ENCODE results near the gene TERB1. TPM values are rescaled to one million over a fixed set of nuclear protein-coding genes. Genes with fewer than 3 reads are reported as not detected.
"Not testable (repeated sequence)": the region's sequence is repeated elsewhere in the genome, so short reads cannot be mapped to it uniquely, and the experiment has no call there.

Gene TERB1
- total RNA-seq, 1 experiment from 2014 or later, result not detected

GRCh38 chr16:66802159-66802558 lies 775 bp upstream of the TERB1 start:
- H3K36me3 Mint-ChIP-seq, result peaks cover 33% of the 10 kb centered on the region
- H3K27ac Mint-ChIP-seq, result peak overlapping the region; percentile 45; the same call in 1 of the 2 replicates
- ChIA-PET CTCF (no interaction called here), POLR2A (no interaction called here)
- H3K4me1 Mint-ChIP-seq, result no peaks in the 10 kb centered on the region
- H3K27me3 Mint-ChIP-seq (ENCODE audit: low read depth), result no peaks in the 10 kb centered on the region
- DNase-seq (ENCODE audit: low spot score) (no peak), ATAC-seq (no peak)
- TF ChIP-seq ETV6 (CRISPR knock-in tag; IDR thresholded peaks at IDR 0.05), result no peak
- no peak for TF ChIP-seq MLX (CRISPR knock-in tag; IDR thresholded peaks at IDR 0.05)
- TF ChIP-seq USF2 (CRISPR knock-in tag; IDR thresholded peaks at IDR 0.05), result no peak
- TF ChIP-seq RORB (CRISPR knock-in tag; IDR thresholded peaks at IDR 0.05), result no peak
- no peaks in the 10 kb centered on the region for H3K9me3 Mint-ChIP-seq
- H3K4me3 Mint-ChIP-seq, result no peak overlapping the region

- CTCF ChIA-PET, result interaction anchor here (2.1 kb wide), 1 partner anchor 30 kb away, joined by 9 read pairs; the partner anchor contains the start of gene NAE1
- H3K9me3 Mint-ChIP-seq, result no peaks in the 10 kb centered on the region
Measured at GRCh38 chr16:66800856-66801255, 528 bp downstream of the TERB1 start.

GRCh38 chr16:66798161-66798560 lies 3.2 kb downstream of the TERB1 start:
- Mint-ChIP-seq H3K27ac (no peak overlapping the region), H3K36me3 (no peaks in the 10 kb centered on the region), H3K4me3 (no peak overlapping the region), H3K9me3 (no peaks in the 10 kb centered on the region), H3K27me3 (ENCODE audit: low read depth) (no peaks in the 10 kb centered on the region; the same call in 1 of the 2 replicates), H3K4me1 (no peaks in the 10 kb centered on the region)
- no peak for TF ChIP-seq TP53 (CRISPR knock-in tag; IDR thresholded peaks at IDR 0.05)
- DNase-seq (ENCODE audit: low spot score), result no peak
- ATAC-seq, result no peak
- ChIA-PET POLR2A (no interaction called here), CTCF (no interaction called here)

More at GRCh38 chr16:66800856-66801255, 528 bp downstream of the TERB1 start:
- Mint-ChIP-seq H3K4me3 (no peak overlapping the region), H3K4me1 (no peaks in the 10 kb centered on the region), H3K27me3 (ENCODE audit: low read depth) (no peaks in the 10 kb centered on the region), H3K36me3 (peaks cover 25% of the 10 kb centered on the region), H3K27ac (no peak overlapping the region)
- TF ChIP-seq CREB1 (CRISPR knock-in tag; IDR thresholded peaks at IDR 0.05) (no peak), ZNF121 (CRISPR knock-in tag; IDR thresholded peaks at IDR 0.05) (no peak)
- ATAC-seq (no peak; the same call in none of the 2 replicates), DNase-seq (ENCODE audit: low spot score) (no peak)
- POLR2A ChIA-PET, result interaction anchor here (1.1 kb wide), 1 partner anchor 30 kb away, joined by 3 read pairs; the partner anchor contains the start of gene NAE1

- H3K27ac Mint-ChIP-seq, H3K9me3 Mint-ChIP-seq: not testable (repeated sequence)
- CTCF ChIA-PET, result interaction anchor here (1.1 kb wide), 1 partner anchor 37 kb away, joined by 3 read pairs; the partner anchor contains the start of gene NAE1
Measured at GRCh38 chr16:66793984-66794383, 7.4 kb downstream of the TERB1 start.

GRCh38 chr16:66790130-66790733 lies 11.2 kb downstream of the TERB1 start:
- Mint-ChIP-seq H3K9me3 (no peaks in the 10 kb centered on the region), H3K4me1 (no peaks in the 10 kb centered on the region), H3K4me3 (no peak overlapping the region), H3K27me3 (ENCODE audit: low read depth) (no peaks in the 10 kb centered on the region; the same call in 1 of the 2 replicates), H3K27ac (no peak overlapping the region), H3K36me3 (no peaks in the 10 kb centered on the region)
- ChIA-PET POLR2A (no interaction called here), CTCF (no interaction called here)
- DNase-seq (ENCODE audit: low spot score), result no peak
- no peak for ATAC-seq
- TF ChIP-seq NR3C1 (CRISPR knock-in tag; conservative IDR thresholded peaks at IDR 0.05; ENCODE audit: low read depth), result no peak
- no peak for TF ChIP-seq SOX15 (CRISPR knock-in tag; IDR thresholded peaks at IDR 0.05)
- no peak for TF ChIP-seq MYBL2 (CRISPR knock-in tag; IDR thresholded peaks at IDR 0.05)
- TF ChIP-seq IRF1 (CRISPR knock-in tag; IDR thresholded peaks at IDR 0.05), result no peak
- no peak for TF ChIP-seq ATF1 (CRISPR knock-in tag; IDR thresholded peaks at IDR 0.05)
- no peak for TF ChIP-seq MAX (CRISPR knock-in tag; IDR thresholded peaks at IDR 0.05)
- TF ChIP-seq HMGA2 (CRISPR knock-in tag; IDR thresholded peaks at IDR 0.05), result no peak
- TF ChIP-seq FOXJ3 (CRISPR knock-in tag; IDR thresholded peaks at IDR 0.05; ENCODE audit: borderline replicate concordance), result no peak
- no peak for TF ChIP-seq KAT7 (CRISPR knock-in tag; IDR thresholded peaks at IDR 0.05; ENCODE audit: borderline replicate concordance)
- no peak for TF ChIP-seq AR (CRISPR knock-in tag; IDR thresholded peaks at IDR 0.05)
- no peak for TF ChIP-seq RORB (CRISPR knock-in tag; IDR thresholded peaks at IDR 0.05)
- no peak for TF ChIP-seq ZBTB21 (CRISPR knock-in tag; IDR thresholded peaks at IDR 0.05; ENCODE audit: borderline replicate concordance)

More at GRCh38 chr16:66793984-66794383, 7.4 kb downstream of the TERB1 start:
- H3K4me1 Mint-ChIP-seq; DNase-seq (ENCODE audit: low spot score); H3K27me3 Mint-ChIP-seq (ENCODE audit: low read depth); ATAC-seq; H3K4me3 Mint-ChIP-seq; H3K36me3 Mint-ChIP-seq; POLR2A ChIA-PET: not testable (repeated sequence)

Data from WTC11 (cell line).